ENCODE data around the gene CEP131.

The CEP131 gene

DNA sequence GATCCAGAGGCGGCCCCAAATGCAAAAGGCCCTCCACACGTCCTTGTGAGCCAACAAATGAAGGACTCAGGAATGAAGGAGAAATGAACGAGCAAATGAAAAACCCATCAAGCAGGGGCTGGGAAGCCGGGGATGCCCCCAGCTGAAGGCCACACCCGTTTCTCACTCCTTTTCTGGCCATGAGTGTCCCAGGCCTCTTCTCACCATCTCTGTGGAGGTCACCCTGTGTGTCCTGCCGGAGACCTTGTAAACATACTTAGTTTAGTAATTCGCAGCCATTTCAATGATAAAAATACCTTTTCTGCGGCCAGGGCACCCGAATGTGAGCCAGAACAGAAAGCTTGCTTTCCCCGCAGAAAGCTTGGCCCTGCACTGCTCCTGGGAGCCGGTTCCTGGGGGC lies 35.6 kb downstream of the CEP131 start:
- DNase-seq (ENCODE audit: low read depth): no peak

DNA sequence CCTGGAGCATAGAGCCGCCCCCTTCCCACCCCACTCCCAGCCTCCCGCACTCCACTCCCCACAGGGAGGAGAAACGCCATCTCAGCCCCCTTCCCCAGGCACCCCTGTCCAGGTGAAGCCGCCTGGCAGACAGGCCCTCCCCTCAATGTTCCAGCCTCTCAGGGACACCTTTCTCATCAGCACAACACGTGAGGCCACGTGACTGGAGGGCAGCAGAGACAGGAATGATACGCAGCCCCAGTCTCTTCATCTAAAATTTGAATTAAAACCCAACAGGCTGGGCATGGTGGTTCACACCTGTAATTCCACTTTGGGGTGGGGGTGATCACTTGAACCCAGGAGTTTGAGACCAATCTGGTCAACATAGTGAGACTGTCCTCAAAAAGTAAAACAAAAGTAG lies 36.6 kb downstream of the CEP131 start:
- DNase-seq (ENCODE audit: low read depth): no peak

DNA sequence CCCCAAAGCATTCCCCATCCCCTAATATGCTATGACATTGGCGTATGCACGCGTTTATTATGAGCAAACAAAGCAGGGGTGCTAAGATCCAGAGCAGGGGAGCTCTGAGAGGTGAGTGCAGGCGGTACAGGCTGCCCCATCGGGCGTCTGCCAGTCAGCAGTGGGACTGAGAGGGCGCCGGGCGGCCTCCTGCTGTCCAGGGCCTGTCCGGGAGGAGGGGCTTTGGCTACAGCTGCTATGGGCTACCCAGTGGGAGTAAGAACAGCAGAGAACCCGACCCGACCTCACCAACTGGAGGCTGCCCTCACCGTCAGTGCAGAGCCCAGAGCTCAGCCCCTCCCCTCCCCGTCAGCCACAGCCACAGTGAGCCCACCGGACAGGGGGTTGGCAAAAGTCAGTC lies 38.2 kb downstream of the CEP131 start:
- no peak for DNase-seq (ENCODE audit: low read depth)

DNA sequence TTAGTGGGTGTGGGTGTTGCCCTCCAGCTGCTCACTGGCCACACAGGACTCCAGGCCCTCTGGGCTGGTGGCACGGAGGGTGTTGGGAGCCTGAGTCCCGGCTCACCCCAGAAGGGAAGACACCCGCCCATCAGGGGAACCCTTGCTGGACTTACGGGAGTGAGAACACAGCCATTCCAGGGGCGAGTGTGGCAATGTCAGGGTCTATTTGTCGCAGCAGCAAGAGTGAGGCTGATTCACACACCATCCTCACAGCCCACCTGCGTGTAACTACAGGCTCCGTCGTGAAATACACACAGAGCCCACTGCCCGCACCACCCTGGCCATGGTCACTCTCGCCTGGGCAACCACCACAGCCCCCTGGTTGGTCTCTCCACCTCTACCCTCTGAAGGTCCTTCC lies 39.0 kb downstream of the CEP131 start:
- no peak for DNase-seq (ENCODE audit: low read depth)

DNA sequence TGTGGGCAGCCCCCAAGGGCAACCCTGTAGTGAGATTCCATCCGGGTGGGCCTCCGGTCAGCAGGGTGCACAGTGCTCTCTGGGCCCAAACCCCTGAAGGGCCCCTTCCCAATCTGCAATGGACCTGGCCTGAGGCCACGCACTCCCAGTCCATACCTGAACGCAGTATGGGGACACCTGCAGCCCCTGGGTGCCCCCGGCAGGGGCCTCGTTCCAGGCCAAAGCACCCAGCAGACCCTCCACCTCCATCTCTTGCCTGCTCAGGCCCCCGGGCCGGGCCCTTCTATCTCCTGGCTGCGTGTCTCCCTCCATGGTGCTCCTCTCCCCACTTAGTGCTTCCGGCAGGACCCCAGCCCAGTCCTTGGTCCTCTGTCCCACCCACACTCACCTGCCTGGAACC lies 39.4 kb downstream of the CEP131 start:
- DNase-seq (ENCODE audit: low read depth): no peak

DNA sequence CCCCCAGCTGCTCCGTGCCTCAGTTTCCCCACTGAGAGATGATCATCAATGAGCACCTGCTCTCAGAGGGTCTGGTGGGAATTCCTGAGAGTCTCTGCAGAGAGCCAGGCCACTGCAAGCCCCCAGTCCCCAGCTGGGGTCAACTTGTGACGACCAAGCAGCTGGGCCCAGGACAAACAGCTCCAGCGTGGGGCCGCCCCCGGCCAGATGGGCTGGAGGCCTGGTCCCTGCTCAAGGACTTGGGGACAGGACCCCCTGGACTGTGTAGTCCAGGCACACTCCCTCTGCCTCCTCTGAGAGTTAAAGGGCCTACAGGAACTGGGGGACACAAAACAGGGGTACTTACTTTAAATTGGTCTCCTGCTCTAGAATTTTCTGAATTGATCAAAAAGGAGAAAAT lies 40.2 kb downstream of the CEP131 start:
- no peak for DNase-seq (ENCODE audit: low read depth)

DNA sequence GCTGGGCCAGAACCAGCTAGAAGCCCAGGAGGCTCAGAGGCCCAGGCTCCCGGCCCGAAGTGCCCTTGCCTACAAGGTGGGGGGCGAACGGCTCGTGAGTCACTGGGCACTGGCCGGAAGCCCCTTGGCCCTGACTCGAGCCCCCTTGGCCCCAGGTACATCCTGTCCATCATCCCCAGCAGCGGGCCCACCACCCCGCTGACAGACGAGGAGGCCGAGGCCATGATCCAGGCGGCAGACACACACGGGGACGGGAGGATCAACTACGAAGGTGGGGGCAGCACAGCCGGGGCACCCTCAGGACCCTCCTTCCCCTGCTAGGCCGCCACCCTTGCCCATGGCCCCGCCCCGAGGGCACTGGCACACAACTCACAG lies 41.0 kb downstream of the CEP131 start:
- no peak for DNase-seq (ENCODE audit: low read depth)

DNA sequence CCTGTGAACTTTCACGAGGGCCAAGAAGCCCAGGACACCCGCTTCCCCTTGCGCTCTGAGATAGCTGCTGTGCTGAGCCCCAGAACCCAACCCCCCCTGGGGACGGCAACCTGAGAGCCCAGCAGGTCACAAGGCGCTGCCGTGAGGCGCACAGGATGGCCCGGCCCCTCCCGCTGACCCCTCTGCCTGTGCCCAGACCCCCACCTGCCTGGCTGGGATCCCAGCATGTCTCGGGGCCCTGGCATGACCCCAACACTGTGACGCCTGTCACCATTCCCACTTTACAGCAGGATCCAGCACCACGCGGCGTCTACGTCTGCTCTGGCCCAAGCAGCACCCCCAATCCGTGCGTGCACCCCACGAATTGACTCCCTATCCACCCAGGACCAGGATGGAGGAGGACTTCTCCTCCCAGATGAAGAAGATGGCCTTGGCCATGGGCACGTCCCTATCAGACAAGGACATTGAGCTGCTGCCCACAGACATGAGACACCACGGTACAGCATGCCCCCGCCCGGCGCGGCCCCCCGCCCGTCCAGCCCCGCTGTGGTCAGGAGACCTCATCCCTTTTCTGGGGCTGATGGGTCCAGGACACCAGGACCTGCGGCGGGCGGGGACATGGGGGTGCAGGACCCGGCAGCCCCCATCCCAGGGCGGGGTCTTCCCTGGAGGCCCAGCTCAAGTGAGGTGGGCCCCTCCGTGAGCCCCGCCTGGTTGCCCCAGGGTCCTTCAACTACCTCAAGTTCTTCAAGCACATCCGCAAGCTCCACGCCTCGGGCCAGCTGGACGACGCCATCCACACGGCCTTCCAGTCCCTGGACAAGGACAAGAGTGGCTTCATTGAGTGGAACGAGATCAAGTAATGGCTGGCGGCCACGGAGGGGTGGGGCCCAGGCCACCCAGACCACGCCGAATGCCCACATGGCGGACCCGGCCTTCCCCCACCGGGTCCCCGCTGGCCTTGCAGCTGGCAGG lies 41.6 kb downstream of the CEP131 start:
- no peak for DNase-seq (ENCODE audit: low read depth)

DNA sequence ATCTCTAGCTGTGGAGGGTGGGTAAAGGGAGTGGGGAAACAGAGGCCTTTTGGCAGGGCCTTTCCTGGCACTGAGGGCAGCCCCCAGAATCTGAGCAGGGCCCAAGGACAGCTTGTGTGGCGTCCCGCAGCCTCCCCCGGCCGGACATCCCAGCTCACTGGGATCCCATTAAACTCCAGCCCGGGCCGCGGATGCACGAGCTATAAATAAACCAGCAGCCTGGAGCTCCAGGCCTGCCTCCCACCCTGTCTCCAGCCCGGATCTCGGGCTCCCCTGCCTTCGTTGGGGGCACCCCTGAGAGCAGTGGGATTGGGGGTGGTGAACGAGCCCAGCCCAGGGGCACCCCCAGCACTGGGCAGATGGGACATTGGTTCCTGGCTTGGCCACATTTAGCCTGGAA lies 42.9 kb downstream of the CEP131 start:
- no peak for DNase-seq (ENCODE audit: low read depth)

DNA sequence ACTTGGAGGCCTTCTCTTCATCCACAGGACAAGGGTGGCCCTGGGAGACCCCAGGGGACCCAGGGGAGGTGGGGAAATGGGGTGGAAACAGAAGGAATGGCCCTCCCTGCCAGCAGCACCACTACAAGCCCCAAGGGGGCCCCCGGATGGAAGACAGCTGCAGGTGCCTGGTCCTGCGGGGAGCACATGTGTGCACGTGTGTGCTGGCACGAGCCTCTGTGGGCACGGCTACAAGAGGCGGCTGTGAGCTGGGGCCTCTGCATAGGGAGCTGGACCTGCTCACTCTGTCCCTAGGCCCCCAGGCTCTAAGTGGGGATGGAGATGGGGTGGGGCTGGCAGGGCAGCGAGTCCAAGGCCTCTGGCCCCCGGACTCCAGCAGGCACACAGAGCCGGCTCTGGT lies 43.5 kb downstream of the CEP131 start:
- no peak for DNase-seq (ENCODE audit: low read depth)

DNA sequence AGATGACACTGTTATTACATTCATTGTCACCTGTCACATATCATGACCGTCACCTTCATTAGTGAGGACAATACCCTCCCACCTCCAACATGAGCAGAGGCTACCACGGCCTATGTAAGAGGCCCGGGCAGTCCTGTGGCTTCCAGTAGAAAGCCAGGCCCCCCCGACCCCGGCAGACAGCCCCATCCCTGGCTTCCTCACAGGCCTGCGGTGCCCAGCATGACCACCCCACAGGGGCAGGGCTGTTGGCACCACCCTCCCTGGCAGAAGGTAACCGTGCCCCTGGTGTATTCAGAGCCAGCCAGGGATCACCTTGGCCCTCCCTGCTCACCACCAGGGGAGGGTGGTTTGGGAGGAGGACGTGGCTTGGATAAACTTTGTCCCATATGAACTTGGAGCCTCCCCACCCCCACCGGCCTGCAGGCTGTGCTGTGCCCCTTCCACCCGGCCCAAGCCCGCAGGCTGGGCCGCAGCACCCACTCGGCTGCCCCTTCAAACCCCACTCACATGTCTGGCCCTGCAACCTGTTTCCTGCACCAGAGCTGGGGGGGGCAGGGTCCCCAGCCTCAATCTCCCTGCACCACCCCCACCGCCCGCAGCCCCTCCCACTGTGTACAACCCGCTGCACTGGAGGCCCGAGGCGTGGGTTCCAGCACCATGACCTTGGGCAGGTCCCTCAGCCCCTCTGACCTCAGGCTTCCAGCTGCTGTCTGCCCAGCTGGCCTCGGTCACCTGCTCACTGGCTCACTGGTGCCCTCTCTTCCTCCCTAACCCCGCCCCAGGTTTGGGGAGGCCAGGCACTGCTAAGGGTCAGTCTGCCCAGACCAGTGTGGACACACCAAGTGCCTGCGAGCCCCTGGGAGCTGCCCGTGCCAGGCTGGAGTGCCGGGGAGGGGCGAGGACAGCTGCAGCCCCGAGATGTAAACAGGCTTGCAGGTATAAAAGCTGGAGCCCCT lies 44.4 kb downstream of the CEP131 start:
- DNase-seq (ENCODE audit: low read depth): no peak

DNA sequence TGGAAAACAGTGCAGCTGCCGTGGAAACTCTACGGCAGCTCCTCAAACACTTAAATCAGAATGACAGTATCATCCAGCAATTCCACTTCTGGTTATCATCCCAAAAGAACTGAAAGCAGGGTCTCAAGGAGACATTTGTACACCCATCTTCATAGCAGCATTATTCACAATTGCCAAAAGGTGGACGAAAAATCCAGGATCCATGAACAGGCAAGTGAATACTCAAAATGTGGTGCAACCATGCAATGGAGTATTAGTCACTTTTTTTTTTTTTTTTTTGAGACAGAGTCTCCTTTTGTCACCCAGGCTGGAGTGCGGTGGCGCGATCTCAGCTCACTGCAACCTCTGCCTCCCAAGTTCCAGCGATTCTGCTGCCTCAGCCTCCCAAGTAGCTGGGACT lies 46.1 kb downstream of the CEP131 start:
- no peak for DNase-seq (ENCODE audit: low read depth)

DNA sequence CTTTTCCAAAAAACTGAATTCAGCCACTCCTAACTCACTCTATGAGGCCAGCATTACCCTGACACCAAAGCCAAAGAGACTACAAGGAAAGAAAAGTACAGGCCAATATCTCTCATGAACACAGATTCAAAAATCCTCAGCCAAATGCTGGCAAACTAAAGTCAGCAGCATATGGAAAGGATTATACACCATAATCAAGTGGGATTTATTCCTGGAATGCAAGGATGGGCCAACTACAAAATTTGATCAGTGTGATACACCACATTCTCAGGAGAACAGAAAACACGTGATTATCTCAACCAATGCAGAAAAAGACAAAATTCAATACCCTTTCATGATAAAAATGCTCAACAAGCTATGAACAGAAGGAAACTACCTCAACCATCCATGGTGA lies 49.0 kb downstream of the CEP131 start:
- no peak for DNase-seq (ENCODE audit: low read depth)

DNA sequence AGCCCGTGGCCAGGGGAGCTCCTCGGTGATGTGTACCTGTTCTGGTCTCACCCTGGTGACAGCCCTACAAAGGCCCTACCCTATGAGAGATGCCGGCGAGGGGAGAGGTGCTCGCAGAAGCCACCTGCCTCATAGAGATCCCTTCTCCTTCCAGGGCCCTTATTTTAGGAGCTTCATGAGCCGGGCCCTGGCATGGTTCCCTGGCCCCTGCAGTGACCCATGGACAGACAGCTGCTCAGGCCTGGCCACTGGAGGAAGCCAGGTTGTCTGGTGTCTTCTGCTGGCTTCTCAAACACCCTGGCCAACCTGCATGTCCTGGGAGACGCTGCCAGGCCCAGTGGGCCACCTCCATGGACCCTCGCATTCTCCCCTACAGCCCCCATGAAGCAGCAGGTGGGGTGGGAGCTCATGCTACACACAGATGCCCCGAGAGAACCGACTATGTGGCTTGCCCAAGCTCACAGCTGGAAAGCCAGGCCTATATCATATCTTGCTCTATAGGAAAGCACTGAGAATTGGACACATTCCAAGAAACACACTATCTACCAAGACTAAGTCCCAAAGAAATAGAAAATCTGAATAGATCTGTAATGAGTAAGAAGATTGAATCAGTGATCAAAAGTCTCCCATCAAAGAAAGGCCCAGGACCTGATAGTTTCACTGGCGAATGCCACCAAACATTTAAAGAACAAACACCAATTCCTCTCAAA lies 49.6 kb downstream of the CEP131 start:
- DNase-seq (ENCODE audit: low read depth): no peak

DNA sequence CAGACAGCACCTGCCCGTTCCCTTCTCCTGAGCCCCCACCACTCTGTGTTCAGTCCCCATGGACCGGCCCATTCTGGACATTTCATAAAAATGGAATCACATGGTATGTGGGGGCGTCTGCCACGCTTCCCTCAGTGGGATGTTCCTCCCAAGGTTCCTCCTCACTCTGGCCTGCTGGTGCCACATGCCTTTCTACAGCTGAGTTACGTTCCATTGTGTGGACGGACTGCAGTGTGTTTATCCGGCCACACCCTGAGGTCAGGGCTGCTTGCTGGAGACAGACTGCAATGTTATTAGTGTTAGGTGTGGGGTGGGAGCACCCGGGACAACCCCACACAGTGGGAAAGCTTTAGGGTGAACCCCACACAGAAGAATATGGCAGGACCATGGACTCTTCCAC lies 50.8 kb downstream of the CEP131 start:
- DNase-seq (ENCODE audit: low read depth): no peak

DNA sequence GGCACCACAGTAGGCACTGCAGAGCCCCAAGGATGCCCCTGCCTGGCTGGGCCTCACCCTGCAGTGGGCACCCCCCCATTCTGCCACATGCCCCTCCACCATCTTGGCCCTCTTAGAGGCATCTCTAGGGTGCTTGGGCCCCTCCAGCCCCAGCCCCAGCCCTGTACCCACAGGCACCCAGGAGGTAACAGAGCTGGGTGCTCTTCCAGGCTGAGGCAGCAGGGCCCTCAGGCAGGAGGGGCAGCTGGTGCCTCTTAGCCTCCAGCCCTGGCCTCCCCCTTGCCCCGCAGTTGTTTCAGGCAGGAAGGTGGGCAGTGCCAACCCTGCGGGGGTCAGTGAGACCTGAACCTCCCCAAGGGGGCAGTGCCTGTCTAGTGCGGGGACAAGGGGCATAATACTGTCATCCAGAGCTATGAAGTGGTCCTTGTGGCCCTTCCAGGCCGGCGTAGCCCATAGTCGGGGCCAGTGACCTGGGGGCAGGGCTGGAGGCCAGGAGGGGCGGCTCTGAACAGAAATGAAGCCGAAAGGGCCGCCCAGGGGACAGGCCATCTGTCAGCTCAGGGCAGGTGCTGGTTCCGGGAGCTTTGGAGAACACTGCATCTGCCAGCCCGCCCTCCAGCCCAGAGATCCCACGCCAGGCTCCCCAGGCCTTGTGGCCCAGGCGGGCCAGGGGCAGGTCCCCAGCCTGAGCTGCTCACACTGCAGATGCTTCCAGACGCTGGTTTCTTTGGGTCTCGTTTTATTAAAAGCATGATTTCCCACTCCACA lies 51.9 kb downstream of the CEP131 start:
- DNase-seq (ENCODE audit: low read depth): no peak

DNA sequence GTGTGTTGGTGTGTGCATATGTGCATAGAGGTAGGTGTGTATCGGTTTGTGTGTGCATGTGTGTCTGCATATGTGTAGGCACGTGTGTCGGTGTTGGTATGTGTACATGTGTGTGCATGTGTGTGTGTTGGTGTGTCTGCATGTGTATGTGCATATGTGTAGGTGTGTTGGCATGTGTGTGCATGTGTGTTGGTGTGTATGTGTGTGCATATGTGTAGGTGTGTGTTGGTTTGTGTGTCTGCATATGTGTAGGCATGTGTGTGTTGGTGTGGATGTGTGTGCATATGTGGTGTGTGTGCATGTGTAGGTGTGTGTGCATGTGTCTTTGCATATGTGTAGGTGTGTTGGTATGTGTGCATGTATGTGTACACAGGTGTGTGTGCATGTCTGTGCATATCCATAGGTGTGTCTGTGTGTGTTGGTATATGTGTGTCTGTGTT lies 52.9 kb downstream of the CEP131 start:
- DNase-seq (ENCODE audit: low read depth): no peak

DNA sequence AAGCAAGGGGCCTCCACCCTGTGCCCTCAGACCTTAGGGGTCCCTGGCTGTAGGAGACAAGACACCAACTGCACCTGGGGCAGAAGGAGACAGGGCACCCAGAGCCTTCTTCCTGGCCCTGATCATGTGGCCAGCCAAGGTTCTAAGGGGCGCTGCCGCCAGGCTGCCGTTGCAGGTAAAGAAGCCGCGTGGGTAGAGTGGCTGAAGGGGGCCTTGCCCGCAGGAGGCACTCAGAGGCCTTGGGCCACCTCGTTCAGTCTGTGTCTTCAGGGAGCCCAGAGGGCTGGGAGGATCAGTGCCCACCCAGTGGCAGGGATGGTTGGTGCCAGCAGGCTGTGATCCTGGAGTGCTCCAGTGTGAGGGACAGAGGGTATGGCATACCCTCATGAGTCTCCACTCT lies 55.1 kb downstream of the CEP131 start:
- DNase-seq (ENCODE audit: low read depth): no peak

DNA sequence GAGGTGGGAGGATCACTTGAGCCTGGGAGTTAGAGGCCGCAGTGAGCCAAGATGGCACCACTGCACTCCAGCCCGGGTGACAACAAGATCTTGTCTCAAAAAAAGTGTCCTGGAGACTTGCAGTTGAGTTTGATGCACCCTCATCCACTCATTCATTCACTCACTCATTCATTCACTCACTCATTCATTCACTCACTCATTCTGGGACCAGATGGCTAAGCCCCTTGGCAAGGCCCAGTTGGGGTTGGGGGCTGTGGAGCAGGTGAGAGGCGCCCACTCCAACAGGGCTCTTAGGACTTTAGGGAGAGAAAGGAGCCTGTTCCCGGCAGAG lies 55.6 kb downstream of the CEP131 start:
- DNase-seq (ENCODE audit: low read depth): no peak

DNA sequence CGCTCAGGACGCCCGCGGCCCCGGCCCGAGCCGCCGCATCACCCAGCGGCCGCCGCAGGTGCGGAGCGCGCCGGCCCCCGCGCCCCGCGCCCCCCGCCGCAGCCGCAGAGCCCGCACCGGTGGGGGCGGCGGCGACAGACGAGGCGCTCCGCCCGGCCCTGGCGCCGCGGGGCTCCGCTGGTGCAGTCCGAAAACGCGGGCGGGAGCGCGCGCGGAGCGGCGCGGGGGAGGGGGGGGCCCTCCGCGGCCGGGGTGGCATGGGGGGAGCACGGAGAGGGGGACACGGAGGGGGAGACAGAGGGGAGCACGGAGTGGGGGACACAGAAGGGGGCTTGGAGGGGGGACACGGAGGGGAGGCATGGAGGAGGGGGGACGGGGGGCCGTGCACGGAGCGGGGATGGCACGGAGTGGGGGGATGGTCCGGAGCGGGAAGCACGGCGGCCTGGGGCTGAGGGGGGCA lies 56.7 kb downstream of the CEP131 start, which contains the start of gene AATK:
TSS of gene AATK (minus strand) at position 189 of the 460 bp plus-strand sequence. CDS start 229 bp downstream, outside the sequence.
- no peak for DNase-seq (ENCODE audit: low read depth)

DNA sequence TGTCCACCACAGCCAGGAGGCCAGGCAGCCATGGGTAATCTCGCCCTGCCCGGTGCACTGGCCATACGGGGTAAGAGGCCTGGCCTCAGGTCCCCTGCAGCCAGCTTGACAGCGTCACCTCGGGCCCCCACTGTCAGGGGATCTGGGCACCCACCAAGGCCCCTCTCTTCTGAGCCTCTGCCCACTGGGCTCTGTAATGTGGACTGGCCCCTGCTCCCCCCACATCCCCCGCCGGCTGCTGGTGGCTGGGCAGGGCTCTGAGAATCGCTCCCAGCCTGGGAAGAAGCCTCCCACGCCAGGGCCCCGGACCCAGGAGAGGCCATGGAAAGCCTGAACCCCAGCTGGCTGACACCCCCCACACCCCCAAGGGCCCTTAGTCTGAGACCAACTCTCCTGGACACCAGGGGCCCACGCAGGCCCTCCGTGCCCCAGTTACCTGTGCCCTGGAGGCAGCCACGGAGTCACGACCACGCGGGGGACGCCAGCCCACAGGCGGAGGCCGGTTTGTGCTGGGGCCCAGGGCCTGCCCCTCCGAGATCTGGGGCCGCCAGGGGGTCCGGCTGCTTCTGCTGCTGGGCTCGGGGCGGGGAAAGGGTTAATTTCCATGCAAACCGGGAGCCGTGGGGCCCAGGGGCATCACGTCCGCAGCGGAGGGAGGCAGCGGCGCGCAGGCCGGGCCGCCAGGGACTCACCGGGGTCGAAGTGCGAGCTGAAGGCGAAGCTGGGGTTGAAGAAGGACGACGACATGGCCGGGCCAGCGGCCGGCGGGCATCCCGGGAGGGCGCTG lies 57.3 kb downstream of the CEP131 start, which contains the start of gene PVALEF:
TSS of gene PVALEF (plus strand) at position 262 of the 787 bp plus-strand sequence. CDS start 15,720 bp downstream, outside the sequence.
- DNase-seq (ENCODE audit: low read depth): no peak
